Stimulated activated naive CD4-positive, alpha-beta T cell treated with Interleukin-2 at 50 U/mL for 16 hours (primary cell): Measurements from ENCODE around the gene PKNOX2.

Source experiments
- DNase-seq: peaks from one replicate; lab custom pipeline; 2025; lab: John Stamatoyannopoulos, UW

PKNOX2 gene

GRCh38 chr11:125155100-125155444 lies 9.5 kb upstream of the PKNOX2 start:
- no peak for DNase-seq

GRCh38 chr11:125155767-125156166 lies 8.8 kb upstream of the PKNOX2 start:
- DNase-seq, result no peak

DNA sequence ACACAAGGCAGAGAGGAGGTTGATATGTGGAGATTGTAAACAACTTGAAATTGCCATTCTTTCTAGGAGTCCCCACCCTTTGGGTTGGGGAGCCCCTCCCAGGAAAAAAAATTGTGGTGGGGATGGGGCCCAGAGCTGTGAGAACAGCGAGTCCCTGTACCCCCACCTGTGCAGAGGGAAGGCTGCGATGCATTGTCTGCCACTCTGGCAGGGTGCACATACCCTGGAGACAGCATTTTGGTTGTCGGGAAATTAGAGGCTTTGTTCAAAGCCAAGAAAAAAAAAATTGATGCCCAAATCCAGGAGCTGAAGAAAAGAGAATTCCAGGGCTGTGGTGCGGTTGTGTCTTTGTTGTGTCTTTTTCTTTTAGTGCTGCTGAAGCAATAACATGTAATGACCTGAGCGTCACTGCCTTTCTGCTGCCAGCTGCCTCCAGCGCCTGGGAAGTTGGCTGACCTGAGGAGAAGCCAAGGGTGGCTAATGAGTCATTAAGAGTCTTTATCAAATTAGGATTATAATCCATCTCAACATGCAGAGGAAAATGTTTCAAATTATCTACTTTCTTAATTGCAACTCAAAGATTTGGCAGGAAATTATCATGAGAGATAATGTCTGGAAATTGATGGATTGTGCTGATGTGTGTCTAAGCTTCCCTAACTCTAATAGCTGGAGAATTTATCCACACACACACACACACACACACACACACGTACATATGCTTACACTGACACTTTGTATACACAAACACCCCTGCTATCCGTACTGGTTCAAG lies 8.0 kb upstream of the PKNOX2 start:
- DNase-seq, result no peak

DNA sequence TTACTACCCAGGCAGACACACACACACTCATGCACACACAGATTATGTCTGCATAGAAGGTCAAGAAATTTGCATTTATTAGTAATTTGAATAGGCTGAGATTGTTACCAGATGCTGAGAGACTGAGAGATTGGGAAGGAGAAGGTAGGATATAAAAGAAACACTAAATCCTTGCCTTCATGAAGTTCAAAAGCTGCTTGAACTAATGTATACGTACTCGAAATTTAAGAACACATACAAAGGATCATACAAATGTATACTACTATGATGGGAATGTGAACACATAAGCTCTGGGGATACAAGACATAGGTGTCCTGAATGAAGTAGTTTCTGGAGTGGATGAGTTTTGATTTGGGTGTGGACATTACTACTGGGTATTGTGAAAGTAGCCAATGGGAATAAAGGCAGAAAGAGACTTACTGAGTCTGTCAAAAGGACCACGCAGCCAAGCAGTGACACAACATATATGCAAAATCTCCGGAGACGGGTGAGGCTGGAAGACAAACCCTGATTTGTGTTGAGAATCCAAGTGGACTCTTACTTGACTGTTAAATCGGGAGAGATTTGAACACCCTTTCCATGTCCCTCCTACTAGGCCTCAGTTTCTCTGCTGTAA lies 7.3 kb upstream of the PKNOX2 start:
- no peak for DNase-seq

DNA sequence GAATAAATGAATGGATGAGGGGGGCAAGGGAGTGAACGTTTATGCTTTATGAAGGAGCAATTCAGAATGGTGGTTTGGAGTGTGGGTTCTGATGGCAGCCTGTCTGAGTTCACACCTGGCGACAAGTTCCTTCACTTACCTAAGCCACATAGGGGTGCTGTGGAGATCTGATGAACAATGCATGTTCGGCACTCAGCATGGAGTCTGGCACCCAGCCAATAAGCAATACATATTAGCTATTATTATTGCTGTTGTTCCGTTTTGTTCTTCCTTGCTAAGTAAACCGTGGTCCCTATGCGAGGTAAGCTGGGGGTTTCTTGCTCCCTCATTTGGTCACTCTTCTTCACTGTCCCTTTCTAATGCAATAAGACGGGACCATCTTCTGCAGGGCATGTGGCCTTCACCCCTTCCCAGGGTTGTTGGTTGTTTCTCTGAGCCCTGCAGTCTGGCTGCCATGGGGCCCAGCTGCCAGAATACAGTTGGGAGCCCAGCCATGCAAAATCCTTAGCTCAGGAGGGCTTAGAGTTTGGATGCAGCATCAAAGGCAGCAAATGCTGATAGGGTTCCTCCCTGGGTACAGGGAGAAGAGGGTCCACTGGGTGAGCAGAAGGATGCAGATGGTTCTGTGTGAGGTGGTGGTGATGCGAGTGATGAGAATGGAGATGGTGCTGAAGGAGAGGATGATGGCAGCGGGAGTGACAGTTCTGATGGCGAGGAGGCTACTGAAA lies 6.4 kb upstream of the PKNOX2 start:
- DNase-seq, result no peak

DNA sequence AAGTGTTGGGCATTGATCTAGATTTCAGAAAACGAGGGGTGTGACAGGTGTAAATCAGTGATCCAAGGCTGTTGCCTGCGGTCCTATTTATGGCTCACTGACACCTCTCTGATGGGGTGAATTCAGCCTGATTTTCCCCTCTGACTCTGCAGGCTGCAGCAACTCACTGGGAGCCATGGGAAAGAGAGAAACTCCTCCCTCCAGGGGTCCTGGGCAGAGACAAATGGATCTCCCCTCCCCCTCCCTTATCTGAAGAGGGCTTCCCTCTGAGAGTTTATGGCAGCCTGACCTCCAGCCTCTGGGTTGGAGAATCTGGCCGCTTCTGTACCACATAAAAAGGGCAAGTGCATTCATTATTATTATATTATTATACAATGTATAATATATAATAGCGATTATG lies 1.8 kb upstream of the PKNOX2 start:
- no peak for DNase-seq

- no peak for DNase-seq
Observed at GRCh38 chr11:125163431-125164063, 1.0 kb upstream of the PKNOX2 start.

DNA sequence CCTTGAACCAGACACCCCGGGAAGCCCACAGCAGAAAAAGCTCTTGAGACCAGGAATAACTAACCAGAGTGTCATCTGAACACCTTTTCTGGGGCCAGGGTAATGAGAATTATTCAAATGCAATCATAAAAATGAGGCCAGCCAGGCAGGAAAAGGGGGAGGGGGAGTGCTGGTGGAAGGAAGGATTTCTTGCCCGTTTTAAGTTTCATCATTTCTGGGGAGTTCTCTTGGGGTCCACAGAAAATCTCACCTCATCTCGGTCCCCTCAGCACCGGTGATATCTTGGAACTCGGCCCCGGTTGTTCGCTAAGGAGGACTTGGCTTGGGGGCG lies 495 bp upstream of the PKNOX2 start:
- DNase-seq, result no peak

DNA sequence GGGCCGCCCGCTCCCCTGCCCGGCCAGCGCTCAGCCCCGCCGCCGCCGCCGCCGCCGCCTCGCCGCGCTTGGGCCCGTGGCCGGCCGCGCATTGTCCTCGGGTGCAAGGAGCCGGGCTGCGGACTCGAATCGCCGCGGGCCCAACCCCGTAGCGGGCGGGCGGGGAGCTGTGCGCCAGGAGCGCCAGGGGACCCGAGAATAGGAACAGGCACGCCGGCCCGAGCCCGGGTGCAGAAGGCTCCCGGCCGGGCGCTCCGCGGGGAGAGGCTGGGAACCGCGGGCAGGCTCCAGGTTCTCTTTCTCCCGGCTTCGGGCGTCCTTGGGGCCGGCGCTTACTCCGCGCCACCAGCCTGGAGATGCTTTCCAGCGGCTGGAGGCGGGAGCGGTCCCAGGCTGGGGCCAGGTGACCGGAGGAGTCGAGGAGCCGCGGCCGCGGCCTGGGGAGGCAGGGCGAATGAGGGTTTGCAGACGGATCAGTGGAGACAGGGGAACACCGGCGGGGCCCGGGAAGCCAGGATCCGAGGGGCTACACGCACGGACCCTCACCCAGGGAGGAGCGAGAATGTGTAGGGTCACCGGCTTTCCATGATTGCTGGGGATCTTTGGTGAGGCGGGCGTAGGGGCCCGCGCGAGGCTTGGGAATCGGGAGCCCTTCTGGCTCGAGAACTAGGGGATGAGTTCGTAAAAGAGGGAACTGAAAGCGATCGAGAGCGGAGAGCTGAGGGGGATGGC lies 726 bp downstream of the PKNOX2 start:
- no peak for DNase-seq

DNA sequence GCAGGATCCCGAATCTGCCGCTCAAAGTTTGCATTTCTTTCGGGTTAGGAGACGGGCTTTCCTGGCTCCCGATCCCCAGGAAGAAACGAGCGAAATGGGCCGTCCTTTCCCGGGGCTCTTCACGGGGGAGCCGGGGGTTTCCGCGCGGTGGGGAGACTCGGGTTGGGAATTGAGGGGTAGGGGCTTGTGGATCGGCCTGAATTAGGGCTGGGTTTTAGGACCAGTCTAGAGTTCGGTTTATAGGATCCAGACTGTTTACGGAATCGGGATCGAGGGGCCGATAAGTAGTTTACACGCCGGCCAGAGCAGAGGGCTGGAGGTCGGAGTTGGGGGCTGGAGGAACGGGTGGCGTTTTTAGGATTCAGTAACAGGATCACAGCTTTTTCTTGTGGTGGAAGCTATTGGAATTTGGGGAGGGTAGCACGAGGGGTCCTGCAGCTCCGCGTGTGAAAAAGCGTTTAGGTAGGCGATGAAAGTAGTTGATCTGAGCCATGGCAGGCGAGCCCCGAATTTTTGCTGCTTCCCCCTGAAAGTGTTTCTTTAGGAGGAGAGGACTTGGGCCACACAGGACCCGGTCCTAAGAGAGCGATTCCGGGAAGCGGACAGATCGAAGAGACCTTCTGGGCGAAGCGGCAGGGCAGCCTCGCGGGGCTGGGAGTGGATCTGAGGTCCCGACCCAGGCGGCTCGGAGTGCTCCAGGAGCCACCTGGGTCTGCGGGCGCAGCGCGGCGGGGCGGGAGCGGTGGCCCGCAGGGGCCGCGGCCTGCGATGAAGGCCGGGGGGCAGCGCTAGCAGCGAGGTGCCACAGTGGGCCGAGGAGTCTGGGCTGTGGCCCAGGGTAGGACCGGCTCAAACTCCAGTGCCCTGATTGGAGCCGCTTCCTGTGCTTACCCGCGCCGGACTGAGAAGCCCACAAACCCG lies 1.6 kb downstream of the PKNOX2 start:
- DNase-seq, result no peak

- DNase-seq, result no peak
Observed at GRCh38 chr11:125166764-125167291, 2.3 kb downstream of the PKNOX2 start.

GRCh38 chr11:125167292-125167953 lies 2.9 kb downstream of the PKNOX2 start:
- no peak for DNase-seq

- DNase-seq, result no peak
Observed at GRCh38 chr11:125167954-125168835, 3.6 kb downstream of the PKNOX2 start.

DNA sequence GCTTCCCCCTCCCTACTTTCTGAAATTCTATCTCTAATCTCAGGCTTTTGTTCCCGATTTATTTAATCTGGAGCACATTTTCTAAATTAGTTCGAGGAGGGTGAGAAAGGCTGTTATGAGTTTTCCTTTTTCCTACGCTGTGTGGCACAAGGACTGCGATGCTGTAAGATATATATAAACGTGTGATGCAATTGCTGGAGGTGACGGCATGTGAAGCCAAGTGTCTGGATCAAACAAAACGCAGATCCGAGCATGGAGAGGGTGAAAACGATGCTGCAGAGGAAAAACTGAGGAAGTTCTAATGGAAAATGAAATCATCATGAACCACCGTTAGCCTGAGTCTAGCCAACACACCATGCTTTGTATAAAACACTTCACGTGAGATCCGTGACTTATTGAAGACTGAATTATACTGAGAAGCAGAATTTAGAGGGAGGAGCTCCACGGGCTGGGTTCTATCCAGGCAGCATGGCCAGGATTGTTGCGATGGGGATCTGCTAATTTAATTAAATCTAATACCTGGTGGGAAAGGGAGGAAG lies 4.4 kb downstream of the PKNOX2 start:
- DNase-seq, result no peak

DNA sequence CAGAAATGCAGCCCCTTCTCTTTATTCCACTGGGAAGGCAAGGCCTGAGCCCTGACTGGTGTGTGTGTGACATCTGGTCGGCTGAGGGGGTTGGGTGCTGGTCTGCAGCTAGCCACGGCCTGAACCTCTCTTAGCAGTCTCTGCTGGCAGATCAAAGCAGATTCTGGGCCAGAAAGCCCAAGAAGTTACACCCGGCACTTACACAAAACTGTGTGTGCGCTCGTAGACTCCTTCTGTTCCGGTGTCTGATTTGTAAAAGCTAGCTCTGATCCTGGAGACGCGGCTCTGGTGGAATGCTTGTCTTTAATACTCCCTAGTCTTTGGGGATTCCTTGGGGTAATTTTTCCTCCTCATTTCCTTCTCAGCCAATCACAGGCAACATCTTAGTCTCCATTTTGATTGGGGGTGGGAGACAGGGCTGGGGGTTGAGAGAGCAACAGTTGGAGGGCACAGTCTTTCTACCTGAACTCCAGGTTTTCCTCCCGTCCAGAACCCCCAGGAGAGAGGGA lies 5.5 kb downstream of the PKNOX2 start:
- DNase-seq, result no peak

DNA sequence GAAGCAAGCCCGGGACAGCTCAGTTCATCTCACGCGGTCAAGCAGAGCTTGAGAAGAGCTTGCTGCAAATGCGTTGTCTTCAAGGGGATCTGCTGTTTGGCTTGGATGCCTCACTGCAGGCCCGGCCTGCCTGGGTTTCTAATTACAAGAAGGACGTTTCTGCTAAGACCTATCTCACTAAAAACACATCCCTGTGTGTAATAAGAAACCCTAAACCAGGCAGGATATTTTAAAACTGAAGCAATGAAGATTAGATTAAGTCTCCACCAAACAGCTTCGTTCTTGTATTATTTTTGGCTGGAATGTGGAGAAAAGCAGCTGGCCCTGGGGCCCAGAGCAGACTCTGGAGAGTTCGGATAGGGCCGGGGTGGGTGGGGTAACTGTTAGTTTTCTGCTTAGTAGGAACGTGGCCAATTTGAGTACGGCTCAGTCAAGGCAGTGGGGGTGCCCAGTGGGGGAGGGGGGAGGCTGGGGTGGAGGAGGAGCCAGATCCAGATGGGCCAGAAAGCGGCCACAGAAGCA lies 6.0 kb downstream of the PKNOX2 start:
- no peak for DNase-seq

DNA sequence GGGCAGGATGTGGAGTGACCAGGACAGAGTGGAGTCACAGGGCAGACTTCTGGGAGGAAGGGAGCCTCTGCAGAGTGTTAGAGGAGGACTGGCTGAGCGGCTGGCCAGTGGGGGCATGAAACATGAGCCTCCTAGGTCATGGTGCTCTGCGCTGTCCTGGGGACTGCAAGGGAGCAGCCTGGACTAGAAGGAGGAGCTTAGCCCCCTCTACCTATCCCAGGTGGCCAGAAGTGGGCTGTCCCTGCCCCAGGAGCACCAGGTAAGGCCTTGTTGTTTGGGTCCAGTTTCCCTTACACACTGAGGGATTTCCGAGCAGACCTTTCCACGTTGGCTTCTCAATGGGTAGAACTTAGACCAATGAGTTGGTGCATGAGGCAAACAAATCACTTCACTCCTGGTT lies 7.4 kb downstream of the PKNOX2 start:
- DNase-seq, result no peak

DNA sequence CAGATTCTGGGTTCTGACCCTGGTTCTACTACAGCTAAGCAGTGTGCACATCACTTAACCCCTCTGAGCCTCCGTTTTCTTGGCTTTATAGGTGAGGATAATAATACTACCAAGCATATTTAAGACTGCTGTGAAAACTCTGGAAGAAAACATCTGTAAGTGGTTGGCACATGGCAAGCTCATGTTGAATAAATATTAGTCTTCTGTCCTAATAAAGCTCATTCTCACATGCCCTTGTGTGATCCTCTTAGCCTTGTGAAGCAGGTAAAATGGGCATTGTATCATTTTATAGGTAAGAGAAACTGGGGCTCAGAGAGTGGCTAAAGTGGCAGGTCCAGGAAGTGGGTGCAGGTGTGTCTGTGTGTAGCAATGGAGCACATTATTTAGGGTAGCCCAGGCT lies 8.5 kb downstream of the PKNOX2 start:
- DNase-seq, result no peak

DNA sequence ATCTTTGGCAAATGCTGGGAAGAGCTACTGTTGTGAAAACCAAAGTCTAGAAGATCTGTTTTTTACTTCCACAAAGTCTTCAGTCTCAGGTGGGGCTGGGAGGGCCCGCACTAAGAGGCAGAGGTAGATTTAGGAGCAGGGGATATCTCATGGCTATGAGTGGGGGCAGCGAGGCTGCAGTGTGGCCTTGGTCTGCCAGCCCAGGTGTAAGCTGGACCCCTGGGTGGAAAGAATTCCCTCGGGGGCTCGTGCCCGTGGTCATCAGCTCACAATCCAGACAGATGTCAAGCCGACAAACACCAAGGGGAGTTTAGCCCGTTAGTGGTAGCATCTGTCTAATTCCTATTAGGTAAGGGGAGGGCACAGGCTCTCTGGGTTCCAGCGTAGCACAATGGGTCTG lies 9.0 kb downstream of the PKNOX2 start:
- no peak for DNase-seq
